Heart right ventricle (tissue), 16 donors: ENCODE measurements around the gene PDE11A. TPM values are rescaled to one million over a fixed set of nuclear protein-coding genes. Genes with fewer than 3 reads are reported as not detected.

Experiments
- ATAC-seq, 8 donors: fragments of 200-7000 bp; cut with Tn5 transposase; one replicate each; pipeline ENCODE4 v1.9.1; 2020; ENCODE audit warnings: mild to moderate bottlenecking in 8 of 8, moderate library complexity in 8 of 8, moderate number of reproducible peaks in 1 of 8
- DNase-seq, 2 donors: peaks; one replicate each; pipeline ENCODE4 v3.0.0-alpha.2; 2020
- H3K27ac ChIP-seq, 10 donors: fragments of 200-600 bp; sonication (generic) in 2 of 10; one replicate each; pipeline versions ENCODE4 v1.5.0 to v1.8.0; 2020 to 2022; ENCODE audit warnings: mild to moderate bottlenecking in 3 of 10
- H3K27me3 ChIP-seq, 7 donors: fragments of 200-600 bp; one replicate each; pipeline ENCODE4 v1.8.0; 2021 to 2022; ENCODE audit warnings: mild to moderate bottlenecking in 2 of 7
- H3K36me3 ChIP-seq, 9 donors: fragments of 200-600 bp; sonication (generic) in 1 of 9; one replicate each; pipeline versions ENCODE4 v1.5.0 to v1.8.0; 2020 to 2022; ENCODE audit warnings: mild to moderate bottlenecking in 2 of 9
- H3K4me1 ChIP-seq, 9 donors: fragments of 200-600 bp; sonication (generic) in 1 of 9; one replicate each; pipeline versions ENCODE4 v1.5.0 to v1.8.0; 2020 to 2022; ENCODE audit warnings: mild to moderate bottlenecking in 4 of 9
- H3K4me3 ChIP-seq, 10 donors: fragments of 200-600 bp; sonication (generic) in 2 of 10; one replicate each; pipeline versions ENCODE4 v1.5.0 to v1.8.0; 2020 to 2022; ENCODE audit warnings: mild to moderate bottlenecking in 7 of 10, moderate library complexity in 2 of 10
- H3K9me3 ChIP-seq, 11 donors: fragments of 200-600 bp in 10 of 11; sonication (generic) in 2 of 11; one replicate each; pipeline versions ENCODE4 v1.5.0 to v1.8.0; 2013 to 2022; ENCODE audit warnings: mild to moderate bottlenecking in 2 of 11, control low read depth in 1 of 11, moderate library complexity in 1 of 11
- WGBS, 2 donors: extraction: QIAGEN DNeasy Blood & Tissue Kit; methylation state at CpG; one replicate each; pipeline ENCODE4 v1.1.7; 2013; ENCODE audit warnings: inconsistent platforms in 1 of 2; 5-methylcytosine and 5-hydroxymethylcytosine counted together
- intact Hi-C, 10 donors: fragments of 100-400 bp; cut with DNase I; formaldehyde crosslinking; loops; one replicate each; pipeline versions ENCODE4 v1.11.1 to v1.14.2; 2022
- polyA plus RNA-seq, 2 donors: library from polyadenylated mRNA; stranded (reverse); fragments of 200-250 nt; gene quantifications; one replicate each; pipeline ENCODE4 v1.2.3, GENCODE V29; 2013
- total RNA-seq, 10 donors: library from RNA; stranded (reverse); fragmentation: NEBNext Ultra II Directional in 3 of 10; extraction: Animal tissue kit (Norgen Biotek cat#: 25700) in 3 of 10; gene quantifications; one replicate each; pipeline versions ENCODE4 v1.2.1 to v1.2.4, GENCODE V29; 2021 to 2023
- TF ChIP-seq, protein P1 (sequence below), 9 donors: fragments of 200-600 bp; sonication (generic) in 2 of 9; IDR thresholded peaks; one replicate each; pipeline versions ENCODE4 v1.5.0 to v1.8.0; 2021 to 2022; ENCODE audit warnings: antibody characterized with exemption in 9 of 9, mild to moderate bottlenecking in 5 of 9, moderate library complexity in 1 of 9
- donor health status: Arrhythmogenic right ventricular cardiomyopathy.
- donor health status: ischemic (EF 13 %, LVEDD 7.1; RV severe dilation, severe dysfunction).
- donor health status: healthy with polysubstance abuse.
- donor health status: DM: no; HTN: yes; CAD: no.
- donor health status: DM: no; HTN: no; CAD: no.
- donor health status: ischemic (EF 25% LVEDD 6.9; RV normal size, moderate dysfunction).
- donor health status: ischemic (EF 25% LVEDD 5.7; RV mildly dilated, moderate dysfunction).
- donor health status: healthy.
- donor health status: DM: yes; HTN: yes; CAD: no.
- donor health status: Ischemic cardiomyopathy.
- donor health status: ischemic (EF 35%, LVEDD 5.7; RV mildly dilated, moderate dysfunction).
- donor health status: nonischemic (EF 11% LVEDD 7.7; RV severe dilation, severe dysfunction).
- donor health status: DM: yes; HTN: yes; CAD: no.
- donor health status: PGD.
- donor health status: ischemic (EF 29% LVEDD 5.4; RV normal size, mild dysfunction).
- donor health status: nonischemic (EF 23%, LVEDD 6.1; RV moderate dilation, normal function).

The PDE11A gene
- total and polyA plus RNA-seq, 12 donors: 0.12 to 6.4 (median 1.1) TPM

DNA sequence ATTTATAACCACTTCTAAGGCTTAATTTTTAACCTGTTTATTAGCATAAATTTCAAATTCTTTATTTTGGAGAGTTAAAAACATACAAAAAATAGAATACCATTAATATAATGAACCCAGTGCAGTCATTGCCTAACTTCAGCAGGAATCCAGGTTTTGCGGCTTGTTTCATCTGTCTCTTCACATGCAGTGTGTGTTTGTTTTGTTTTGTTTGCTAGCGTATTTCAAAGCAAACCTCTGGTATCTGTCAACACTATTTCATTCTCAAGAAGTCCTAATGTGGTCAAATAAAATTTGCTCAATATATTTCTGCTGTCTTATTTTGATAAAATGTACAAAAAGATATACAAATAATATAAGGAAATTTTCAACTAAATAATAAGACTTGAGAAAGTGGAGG is 351.5 kb downstream of the PDE11A start:
- peaks cover 0 to 5% (median 0%) of the 10 kb centered on the region in 9 donors for H3K4me1 ChIP-seq
- no peaks in the 10 kb centered on the region for H3K9me3 ChIP-seq
- 91 to 99% methylated on average over 2 of the region's 2 CpGs for WGBS, 2 donors
- H3K27ac ChIP-seq: no peak overlapping the region
- TF ChIP-seq, protein P1, sequence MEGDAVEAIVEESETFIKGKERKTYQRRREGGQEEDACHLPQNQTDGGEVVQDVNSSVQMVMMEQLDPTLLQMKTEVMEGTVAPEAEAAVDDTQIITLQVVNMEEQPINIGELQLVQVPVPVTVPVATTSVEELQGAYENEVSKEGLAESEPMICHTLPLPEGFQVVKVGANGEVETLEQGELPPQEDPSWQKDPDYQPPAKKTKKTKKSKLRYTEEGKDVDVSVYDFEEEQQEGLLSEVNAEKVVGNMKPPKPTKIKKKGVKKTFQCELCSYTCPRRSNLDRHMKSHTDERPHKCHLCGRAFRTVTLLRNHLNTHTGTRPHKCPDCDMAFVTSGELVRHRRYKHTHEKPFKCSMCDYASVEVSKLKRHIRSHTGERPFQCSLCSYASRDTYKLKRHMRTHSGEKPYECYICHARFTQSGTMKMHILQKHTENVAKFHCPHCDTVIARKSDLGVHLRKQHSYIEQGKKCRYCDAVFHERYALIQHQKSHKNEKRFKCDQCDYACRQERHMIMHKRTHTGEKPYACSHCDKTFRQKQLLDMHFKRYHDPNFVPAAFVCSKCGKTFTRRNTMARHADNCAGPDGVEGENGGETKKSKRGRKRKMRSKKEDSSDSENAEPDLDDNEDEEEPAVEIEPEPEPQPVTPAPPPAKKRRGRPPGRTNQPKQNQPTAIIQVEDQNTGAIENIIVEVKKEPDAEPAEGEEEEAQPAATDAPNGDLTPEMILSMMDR (IDR thresholded peaks at IDR 0.05): no peak
- intact Hi-C loops: loop anchor here (5.0 to 10.0 kb wide), 11 partner anchors 36 to 556 kb away; no protein-coding TSS in a partner anchor
- H3K4me3 ChIP-seq: no peak overlapping the region
- H3K36me3 ChIP-seq: no peaks in the 10 kb centered on the region
- H3K27me3 ChIP-seq: peaks cover 0 to 2% (median 0%) of the 10 kb centered on the region in 7 donors
- ATAC-seq (no peak), DNase-seq (no peak)

DNA sequence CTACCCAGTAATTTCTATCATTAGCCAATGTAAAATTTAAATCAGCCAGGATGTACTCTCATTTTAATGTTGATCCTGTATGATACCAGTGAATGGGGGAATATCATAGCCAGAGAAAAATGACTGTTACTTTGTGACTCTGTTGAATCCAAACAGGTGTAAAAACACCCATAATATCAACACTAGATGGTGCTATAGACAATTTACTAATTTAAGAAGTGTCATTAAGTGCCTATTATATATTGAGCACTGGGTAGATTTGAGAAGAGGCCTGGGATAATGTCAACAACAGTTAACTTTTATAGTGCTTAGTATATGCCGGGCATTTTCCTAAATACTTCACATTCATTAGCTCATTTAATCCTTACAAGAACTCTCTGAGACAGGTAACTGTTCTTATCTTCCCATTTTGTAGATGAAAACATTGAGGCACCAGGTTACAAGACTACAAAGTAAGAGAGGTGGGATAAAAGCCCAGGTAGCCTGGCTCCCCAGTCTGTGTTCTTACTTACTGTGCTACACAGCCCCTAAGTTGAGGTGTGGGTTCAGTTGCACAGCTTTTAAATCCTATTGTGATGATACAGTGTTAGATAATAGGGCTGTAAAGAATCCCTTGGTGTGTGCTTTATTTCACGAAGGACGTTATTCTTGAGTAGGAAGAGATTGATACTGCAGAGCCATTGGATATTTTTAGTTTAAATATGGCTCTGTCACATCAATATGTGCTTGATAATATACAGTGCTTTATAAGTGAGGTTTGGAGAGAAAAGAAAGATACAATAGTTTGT is 354.6 kb downstream of the PDE11A start:
- 72 to 80% methylated on average over 3 of the region's 3 CpGs for WGBS, 2 donors
- no peaks in the 10 kb centered on the region for H3K9me3 ChIP-seq
- no peak overlapping the region for H3K27ac ChIP-seq
- DNase-seq: no peak
- TF ChIP-seq, protein P1 (IDR thresholded peaks at IDR 0.05): peak in 7 of 9 donors; percentile 18 to 46 (median 29)
- H3K4me3 ChIP-seq: no peak overlapping the region
- intact Hi-C loops: loop anchor here in 1 of 10 donors (10.0 kb wide), 1 partner anchor 83 kb away; no protein-coding TSS in a partner anchor
- no peak for ATAC-seq
- peaks cover 0 to 8% (median 0%) of the 10 kb centered on the region in 9 donors for H3K4me1 ChIP-seq
- peaks cover 0 to 6% (median 0%) of the 10 kb centered on the region in 7 donors for H3K27me3 ChIP-seq
- H3K36me3 ChIP-seq: no peaks in the 10 kb centered on the region

DNA sequence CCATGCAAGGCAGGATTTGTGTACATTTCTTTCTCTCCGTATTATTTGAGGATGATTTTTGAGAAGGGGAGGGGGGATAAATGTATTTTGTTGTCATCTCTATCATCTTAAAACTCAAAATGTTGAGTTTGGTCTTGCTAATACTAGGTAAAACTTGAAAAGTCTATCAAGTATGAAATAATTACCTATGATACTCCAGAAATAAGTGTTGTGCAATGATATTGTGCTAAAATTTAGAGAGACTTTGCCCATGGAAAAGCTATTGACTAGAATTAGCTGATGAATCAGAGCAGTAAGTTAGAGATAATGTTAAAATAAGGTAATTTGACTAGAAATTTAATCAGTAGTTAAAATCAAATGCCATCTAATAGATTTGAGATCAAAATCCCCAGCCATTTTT is 356.1 kb downstream of the PDE11A start:
- Histone ChIP-seq H3K27ac (no peak overlapping the region), H3K27me3 (peaks cover 0 to 6% (median 0%) of the 10 kb centered on the region in 7 donors), H3K9me3 (no peaks in the 10 kb centered on the region), H3K4me3 (no peak overlapping the region), H3K4me1 (peaks cover 0 to 8% (median 0%) of the 10 kb centered on the region in 9 donors), H3K36me3 (no peaks in the 10 kb centered on the region)
- DNase-seq (no peak), ATAC-seq (no peak)
- intact Hi-C loops: loop anchor here in 1 of 10 donors (10.0 kb wide), 1 partner anchor 82 kb away; no protein-coding TSS in a partner anchor
- TF ChIP-seq, protein P1 (IDR thresholded peaks at IDR 0.05): no peak
- 94 to 97% methylated on average over 1 of the region's 1 CpG for WGBS, 2 donors

DNA sequence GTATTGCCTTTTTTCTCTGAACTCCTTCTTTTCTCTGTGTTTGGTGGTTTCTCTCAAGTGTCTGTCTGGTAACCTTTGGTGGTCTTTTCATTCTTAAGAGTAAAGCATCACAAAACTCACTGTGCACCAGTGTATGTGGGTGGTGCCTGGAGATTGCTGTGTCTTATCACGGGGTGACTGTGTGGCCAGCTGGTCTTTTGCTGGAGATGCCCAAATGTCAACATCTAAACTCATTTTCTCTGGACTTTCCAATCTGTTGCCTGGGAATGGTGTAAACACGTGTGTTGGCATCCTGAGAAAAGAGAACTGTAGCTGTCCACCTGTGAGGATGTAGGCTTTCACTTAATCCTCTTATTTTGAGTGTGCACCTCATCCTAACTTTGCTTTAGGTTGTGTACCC is 356.8 kb downstream of the PDE11A start:
- intact Hi-C loops: loop anchor here in 1 of 10 donors (10.0 kb wide), 1 partner anchor 81 kb away; no protein-coding TSS in a partner anchor
- DNase-seq (no peak), ATAC-seq (no peak)
- peaks cover 0 to 8% (median 0%) of the 10 kb centered on the region in 9 donors for H3K4me1 ChIP-seq
- H3K27ac ChIP-seq: no peak overlapping the region
- no peaks in the 10 kb centered on the region for H3K9me3 ChIP-seq
- H3K27me3 ChIP-seq: peaks cover 0 to 6% (median 0%) of the 10 kb centered on the region in 7 donors
- WGBS, 2 donors: 68% methylated on average over 2 of the region's 2 CpGs
- no peaks in the 10 kb centered on the region for H3K36me3 ChIP-seq
- TF ChIP-seq, protein P1 (IDR thresholded peaks at IDR 0.05): no peak
- no peak overlapping the region for H3K4me3 ChIP-seq
